Ramos (cell line): ENCODE results near the gene PRR27.

Source experiments
- in situ Hi-C: fragments of 300-500 bp; cut with MboI; formaldehyde crosslinking; loops from one replicate; pipeline ENCODE4 v1.14.3; 2022; ENCODE audit warnings: low sequenced_read_pairs; ENCODE audit not compliant: unreplicated experiment

The PRR27 gene

DNA sequence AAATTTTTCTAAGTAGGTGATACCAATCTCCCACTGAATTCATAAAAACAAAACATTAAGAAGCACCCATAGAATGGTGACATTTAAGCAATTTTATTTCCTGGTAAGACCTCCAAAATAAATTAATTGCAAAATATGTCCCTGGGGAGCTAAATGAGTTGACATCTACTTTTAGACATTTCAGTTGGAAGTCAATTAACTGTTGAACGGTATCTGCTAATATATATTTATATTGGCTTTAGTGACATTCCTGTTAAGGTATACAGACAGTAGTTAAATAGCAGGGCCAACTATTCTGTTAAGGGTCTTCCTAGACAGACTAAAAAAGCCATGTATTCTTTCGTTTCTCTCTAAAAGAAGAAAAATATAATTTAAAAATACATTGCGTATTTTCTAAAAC is at the start of gene PRR27:
PRR27 (plus strand) TSS at position 301 of the 400 bp plus-strand sequence. CDS start 139 bp downstream, outside the sequence.
- in situ Hi-C loops = no loop called here

DNA sequence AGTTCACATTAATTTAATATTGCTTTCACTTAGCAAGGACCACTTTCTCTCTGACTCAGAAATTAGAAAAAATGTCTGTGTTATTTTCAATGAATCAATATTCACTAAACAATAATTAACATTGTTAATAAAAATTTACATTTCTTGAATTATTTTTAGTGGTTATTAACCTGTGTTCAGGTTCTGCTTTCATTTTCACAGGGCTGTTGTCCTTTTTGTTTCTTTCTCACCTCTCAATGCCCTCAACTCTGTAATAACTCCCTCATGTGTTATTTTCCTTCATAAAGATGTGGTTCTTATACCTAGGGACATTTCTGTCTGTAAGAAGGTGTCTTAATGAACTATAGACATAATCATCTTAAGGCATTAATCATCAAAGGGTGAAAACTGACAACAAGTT is 43.1 kb upstream of the PRR27 start:
- in situ Hi-C loops = no loop called here

DNA sequence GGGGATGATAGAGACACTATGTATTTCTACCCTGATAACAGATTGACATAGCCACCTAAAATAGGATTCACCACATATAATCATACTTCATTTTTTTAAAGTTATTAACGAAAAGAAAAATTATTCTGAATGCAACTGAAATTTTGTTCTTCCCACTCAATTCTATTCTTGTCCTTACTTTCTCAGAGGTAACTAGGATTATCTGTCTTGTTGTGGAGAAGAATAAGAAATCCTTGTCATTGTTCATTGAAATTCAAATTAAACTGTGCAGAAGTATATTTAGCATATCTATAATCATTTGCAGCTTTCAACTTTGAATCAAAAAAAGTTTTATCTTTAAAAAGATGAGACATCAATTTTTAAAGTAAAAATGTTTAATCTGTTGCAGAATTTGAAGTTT is 40.4 kb upstream of the PRR27 start:
- in situ Hi-C loops = no loop called here

DNA sequence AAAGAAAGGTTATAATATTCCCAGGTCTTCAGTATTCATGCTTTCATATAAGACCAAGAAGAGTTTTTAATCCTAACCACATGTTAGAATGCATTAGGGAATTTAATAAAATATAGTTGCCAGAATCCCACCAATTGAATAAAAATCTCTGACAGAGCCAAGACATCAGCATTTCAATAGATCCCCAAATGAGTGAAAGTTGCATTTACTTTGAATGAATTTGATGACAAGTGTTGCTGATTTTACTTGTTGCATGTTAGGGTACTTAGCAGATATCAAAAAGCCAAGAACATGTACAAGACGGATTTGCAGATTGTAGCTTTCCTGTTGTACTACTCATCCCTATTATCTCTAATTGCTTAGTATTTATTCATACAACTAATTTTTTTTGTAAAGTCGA is 39.9 kb upstream of the PRR27 start:
- in situ Hi-C loops = no loop called here

DNA sequence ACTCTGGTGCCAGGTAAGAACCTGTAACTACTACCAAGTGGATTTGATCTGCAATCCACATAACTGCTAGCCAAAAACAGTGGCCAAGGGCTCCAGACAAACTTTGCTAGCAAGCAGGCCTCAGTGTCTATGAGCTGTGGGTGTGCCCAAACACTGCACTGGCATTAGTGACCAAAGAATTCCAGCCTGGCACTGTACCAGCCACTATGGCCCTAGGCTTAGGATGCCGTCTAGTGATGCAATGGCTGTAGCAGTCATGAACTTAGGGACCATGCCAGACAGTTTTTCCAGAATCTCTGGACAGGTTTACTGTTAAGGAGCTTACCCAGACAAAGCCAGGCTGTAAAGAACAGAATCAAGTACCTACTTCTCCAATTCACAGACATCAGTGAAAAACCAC is 33.7 kb upstream of the PRR27 start:
- in situ Hi-C loops = no loop called here

DNA sequence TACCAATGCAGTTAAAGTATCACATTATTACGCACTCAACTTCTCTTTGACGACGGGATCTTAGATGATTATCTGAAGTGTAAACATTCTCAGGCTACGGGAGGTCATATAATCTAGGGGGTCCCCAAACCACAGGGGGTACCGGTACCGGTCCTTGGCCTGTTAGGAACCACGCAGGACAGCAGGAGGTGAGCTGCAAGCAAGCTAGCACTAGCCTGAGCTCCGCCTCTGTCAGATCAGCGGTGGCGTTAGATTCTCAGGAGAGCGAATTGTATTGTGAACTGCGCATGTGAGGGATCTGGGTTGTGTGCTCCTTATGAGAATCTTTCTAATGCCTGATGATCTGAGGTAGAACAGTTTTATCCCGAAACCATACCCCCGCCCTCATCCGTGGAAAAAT is 20.6 kb upstream of the PRR27 start:
- in situ Hi-C loops = no loop called here

DNA sequence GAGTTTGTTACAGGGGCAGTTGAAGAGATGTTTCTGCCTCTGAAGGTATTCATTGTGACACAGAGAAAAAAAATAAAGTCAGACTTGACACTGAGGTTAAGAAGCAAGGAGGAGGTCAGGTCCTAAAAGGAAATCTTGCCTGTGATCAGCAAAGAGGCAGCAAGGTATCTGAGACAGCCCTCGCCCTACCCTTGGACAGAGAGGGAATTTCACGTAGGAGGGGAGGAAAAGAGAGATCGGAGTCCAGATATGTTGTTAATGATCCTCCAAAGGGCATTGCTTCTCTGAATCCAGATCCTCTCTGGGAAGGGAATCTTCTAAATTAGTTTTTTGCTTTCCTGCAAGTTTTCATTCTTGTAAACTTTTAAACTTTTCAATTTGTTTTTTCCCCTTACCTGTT is 15.3 kb upstream of the PRR27 start:
- in situ Hi-C loops = no loop called here

DNA sequence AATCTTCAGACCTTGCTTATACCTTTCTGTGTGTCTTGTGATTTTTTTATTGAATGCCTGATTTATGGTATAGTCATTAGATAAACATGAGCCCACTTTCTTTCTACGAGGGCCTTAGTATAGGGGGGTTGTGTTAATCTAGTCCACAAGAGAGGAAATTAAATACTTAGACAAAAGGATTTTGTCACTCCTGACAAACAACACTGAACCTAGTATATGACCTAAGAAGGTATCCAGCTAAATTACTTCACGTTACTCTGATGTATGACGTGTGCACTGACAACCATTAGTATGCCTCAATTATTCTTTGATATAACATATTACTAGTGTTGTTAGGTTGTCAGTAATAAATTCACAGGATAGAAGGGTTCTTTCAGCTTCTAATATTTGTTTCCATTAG is 2.8 kb upstream of the PRR27 start:
- in situ Hi-C loops = no loop called here

DNA sequence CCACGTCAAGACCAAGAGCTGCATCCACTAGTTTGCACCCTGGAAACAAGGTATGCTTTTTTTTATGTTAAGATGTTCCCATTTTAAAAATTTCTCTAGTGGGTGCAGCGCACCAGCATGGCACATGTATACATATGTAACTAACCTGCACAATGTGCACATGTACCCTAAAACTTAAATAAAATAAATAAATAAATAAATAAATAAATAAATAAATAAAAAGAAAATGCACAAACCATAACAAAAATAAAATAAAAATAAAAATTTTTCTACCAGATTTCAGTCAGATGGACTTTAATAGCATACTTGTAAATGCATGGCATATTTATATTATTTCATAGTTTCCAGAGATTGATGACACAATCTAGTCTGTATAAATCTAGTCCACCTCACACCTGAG is 1.9 kb upstream of the PRR27 start:
- in situ Hi-C loops = no loop called here

DNA sequence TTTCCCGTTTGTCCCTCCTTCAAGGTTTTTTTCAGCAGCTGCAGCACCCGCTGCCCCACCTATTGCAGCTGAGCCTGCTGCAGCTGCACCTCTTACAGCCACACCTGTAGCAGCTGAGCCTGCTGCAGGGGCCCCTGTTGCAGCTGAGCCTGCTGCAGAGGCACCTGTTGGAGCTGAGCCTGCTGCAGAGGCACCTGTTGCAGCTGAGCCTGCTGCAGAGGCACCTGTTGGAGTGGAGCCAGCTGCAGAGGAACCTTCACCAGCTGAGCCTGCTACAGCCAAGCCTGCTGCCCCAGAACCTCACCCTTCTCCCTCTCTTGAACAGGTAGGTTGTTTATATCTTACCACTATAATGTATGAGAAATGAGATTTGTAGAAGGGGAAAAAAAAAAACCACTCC is 4.5 kb downstream of the PRR27 start:
- in situ Hi-C loops = no loop called here

DNA sequence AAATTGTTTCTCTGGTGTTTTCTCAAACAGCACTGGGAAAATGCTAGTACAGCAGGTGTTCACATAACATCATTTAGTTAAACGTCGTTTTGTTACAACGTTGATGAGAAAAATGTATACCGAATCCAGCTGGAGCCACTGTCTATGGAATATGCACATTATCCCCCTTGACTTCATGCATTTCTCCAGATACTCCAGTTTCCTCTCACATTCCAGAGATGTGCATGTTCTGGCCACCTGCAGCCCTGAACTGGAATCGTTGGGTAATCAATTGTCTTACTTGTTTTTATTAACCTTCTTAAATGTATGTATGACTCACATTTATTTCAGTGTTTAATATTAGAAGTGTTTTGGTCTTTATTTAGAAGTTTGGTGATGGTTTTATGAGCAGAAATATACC is 23.1 kb downstream of the PRR27 start:
- in situ Hi-C loops = no loop called here

DNA sequence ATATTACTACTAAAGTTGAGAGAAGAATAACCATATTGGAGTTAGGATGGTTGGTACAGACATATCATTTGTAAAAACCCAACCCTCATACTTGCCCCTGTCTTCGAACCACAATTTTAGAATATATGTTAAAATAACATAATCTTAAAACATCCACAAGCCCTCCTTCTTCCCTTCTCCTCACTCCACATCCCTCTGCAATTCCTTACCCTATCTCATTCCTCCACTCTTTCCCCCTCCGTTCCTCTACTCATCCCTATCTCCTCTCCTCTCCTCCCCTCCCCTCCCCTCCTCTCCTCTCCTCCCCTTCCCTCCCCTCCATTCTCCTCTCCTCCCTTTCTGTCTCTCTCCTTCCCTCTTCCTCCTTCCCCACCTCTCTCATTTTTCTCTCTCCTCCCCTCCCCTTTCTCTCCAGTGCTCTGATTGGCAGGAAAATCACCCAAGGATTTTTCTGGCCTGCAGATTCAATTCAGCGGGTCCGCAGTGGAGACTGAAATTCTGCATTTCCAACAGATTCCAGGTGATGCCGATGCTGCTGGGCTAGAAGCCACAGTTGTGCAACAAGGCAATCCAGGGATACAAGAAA is 24.1 kb downstream of the PRR27 start:
- in situ Hi-C loops = no loop called here

DNA sequence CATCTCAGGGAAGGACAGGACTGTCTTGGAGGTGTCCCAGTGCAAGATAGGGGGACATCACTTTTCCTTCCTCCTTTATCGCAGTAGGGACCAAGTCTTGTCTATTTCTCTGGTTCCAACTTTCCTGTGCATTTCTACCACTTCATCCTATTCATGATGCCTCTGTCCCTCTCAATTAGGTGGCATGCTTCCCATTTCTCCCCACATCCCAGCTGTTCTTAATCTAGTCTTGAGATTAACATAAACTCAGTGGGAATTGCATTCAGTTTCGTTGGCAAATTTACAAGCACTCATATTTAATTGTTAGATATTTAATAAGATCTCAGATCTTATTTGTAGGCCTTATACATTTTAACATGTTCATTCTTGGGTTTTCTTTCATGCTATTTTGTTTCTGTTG is 25.8 kb downstream of the PRR27 start:
- in situ Hi-C loops = no loop called here

DNA sequence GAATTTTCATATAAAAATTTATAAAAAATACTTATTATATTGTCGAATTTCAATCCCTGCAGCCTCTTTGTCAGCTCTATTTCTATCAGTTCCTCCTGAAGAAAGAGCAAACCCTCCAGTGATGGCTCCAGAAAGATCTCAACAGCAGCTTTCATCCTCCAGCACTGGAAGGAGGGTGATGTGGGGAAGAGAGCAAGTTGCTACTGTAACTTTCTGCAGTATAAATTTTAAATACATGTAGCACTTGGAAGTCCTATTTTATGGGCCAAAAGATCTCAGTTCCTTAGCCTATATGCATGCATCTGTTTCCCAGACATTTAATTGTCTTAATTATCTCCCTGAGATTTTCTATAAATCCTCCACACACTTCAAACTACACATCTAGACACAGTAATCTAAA is 27.8 kb downstream of the PRR27 start:
- in situ Hi-C loops = no loop called here

DNA sequence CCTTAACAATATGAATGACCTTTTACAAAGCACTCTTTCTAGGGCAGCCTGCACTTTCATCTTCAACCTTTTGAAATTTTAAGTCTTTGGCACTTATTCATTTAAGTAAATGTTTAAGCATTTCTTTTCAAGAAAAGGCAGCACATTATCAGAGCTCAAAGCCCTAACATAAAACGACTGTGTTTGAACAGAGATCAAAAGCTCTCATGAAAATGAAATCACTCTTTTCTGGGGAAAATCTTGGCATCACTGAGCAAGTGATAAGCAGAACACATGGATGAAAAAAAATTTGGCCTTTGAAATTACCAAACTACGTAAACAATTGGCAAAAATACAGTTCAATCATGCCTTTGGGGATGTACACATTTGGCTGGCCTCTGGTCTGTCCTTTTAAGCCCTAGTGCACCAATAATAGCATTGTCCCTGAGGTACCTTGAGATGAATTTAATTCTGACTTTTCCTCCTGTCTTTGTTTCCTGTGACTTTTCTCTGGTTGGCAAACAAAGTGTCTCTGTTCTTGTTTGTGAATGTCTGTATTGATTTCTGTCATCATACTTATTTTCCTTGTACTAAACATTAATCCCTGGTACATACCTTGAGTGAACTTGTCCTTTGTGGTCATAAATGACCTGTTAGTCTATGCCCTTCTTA is 28.6 kb downstream of the PRR27 start:
- in situ Hi-C loops = no loop called here

DNA sequence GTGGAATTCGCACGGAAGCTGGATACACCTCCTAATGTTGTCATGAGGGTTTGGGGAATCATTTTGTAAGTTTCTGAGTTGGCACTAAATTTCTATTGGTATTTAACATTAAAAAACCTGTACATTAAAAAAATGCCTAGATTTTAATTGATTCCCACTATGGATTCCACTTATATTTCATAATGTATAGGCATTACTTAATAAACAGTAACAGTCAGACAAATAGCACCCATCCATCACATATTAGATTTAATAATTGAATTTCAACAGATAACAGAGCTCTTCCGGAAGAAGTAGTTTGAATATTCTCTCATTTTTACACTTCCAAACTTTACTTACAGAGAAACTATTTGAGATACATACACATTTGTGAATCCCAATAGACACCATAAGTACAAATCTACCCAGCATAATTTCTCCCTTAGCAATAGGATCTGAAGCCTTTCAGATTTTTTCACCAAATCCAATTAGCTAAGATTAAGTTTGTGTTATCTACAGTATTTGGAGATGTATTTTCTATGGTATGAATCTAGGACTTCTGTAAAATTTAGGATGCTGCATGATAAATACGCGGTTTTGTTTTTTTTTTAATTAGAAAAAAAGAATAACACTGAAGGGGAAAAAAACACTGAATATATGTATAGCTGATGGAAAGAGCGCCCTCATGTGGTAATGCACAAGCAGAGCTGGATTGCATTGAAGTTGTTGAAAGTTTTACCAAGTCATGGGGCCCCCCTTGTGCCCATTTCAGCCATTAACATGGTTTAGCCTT is 29.3 kb downstream of the PRR27 start:
- in situ Hi-C loops = no loop called here

DNA sequence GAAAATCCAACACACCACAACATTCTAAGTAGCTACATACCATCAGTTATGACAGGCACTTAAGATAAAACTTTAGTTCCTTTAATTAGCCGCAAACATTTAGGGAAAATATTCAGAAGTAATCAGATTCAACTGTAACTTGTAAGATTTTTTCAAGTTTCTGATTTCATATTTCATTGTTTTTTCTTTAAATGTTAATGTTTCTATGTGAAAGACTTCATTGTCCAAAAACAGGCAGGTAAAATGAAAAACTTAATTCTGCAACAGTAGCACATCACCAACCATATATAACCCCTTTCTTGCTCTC is 29.9 kb downstream of the PRR27 start:
- in situ Hi-C loops = no loop called here

DNA sequence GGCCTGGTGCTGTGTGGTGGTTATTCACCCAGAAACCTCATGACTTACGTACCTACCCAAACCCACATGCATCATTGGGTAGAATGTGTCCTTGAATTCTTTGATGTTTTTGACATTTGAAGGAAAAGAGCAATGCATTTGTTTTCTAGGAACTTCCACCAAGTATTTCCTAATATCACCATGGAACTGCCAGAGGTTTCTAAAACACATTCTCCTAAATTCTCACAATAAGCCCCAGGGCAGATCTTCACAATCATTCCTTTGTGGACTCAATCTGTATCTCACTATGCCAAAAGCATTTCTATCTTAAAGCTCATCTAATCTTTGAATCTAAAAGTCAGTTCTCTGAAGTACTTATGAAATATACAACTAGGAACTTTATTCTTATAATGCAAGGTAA is 33.2 kb downstream of the PRR27 start:
- in situ Hi-C loops = no loop called here

DNA sequence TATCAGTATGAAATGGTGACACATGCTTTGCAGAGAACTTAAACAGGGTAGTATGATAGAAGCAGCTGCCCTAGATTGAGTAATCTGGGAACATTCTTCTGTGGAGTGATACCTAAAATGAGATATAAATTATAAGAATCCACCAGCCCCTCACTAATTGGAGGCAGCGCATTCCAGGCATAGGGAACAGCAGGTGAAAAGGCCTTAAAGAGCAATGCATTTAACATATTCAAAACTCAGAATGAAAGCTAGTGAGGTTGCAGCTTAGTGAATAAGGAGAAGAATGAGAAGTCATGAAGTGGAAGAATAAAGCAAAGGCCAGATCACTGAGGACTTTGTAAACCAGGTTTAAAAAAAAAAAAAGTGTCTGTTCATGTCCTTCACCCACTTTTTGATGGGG is 36.5 kb downstream of the PRR27 start:
- in situ Hi-C loops = no loop called here

DNA sequence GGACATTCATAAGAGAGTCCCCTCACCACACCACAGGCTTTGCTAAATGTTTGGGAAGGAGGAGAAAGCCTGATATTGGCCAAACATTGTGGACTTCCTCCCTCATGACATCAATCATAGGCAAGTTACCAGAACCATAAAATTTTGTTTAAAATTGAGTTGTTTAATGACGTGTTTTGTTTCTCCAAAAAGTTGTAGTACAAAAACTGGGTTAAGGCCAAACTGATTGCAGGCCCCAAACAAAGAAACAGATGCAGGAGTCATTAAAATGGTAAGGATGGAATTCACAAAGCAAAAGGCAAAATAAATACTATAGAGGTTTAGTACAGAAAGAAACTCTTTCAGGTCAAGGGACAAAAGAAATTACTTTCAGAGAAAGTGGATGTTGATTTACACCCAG is 37.6 kb downstream of the PRR27 start:
- in situ Hi-C loops = no loop called here

DNA sequence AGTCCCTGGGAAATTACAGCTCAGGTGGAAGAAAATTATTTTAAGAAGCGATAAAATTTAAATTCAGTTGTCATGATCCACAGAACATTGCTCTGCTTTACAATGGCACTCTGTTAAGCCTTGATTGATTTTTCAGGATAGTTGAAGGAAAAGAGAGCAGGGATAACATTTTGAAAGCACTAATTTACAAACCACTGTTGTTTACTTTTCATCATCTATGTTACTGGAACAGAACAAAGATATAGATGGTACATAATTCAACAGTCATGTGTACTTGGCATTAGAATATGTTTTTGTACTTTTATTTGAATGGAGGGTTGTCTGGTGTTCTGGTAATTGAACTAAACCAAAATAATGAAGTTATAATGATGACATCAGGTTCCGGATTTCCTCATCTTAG is 38.9 kb downstream of the PRR27 start:
- in situ Hi-C loops = no loop called here

DNA sequence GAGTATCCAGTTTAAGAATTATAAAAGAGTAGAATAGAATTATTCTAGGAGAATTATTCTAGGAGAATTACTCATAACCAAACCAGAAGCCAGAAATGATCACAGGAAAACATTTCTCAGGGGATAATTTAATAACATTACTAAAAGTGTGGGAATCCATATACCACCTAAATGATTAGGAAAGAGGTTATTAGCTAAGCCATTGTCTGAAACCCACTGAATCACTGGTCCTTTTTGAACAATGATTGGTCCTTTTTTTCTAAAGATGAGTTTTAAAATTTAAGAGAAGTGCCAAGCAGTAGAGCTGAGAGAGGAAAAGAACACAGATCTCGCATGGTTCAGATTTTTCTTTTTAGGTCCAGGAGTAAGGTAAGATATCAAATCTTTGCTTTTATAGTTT is 41.4 kb downstream of the PRR27 start, which contains the start of gene ODAM:
ODAM (plus strand) TSS at position 301 of the 400 bp plus-strand sequence. CDS start 819 bp downstream, outside the sequence.
- in situ Hi-C loops = no loop called here
